H1 (cell line): ENCODE data around the gene GFRAL. TPM values are rescaled to one million over a fixed set of nuclear protein-coding genes. Genes with fewer than 3 reads are reported as not detected.

Experiments
- CTCF ChIA-PET: fragments of 300-600 bp; sonication (Branson Sonifier 250); formaldehyde crosslinking; loops from one replicate; lab custom pipeline; 2021; ENCODE audit not compliant: partially characterized antibody; lab: Charles Lee
- POLR2A ChIA-PET: fragments of 300-600 bp; sonication (Branson Sonifier 250); formaldehyde crosslinking; loops from one replicate; lab custom pipeline; 2021; ENCODE audit warnings: inconsistent platforms; ENCODE audit not compliant: partially characterized antibody; lab: Charles Lee
- DNase-seq, 2 experiments: peaks; one replicate each; pipeline versions ENCODE4 v3.0.0 to v3.0.0-alpha.2; 2010 to 2022; ENCODE audit warnings: low spot score in 2 of 2, low read depth in 1 of 2, mixed read lengths in 1 of 2
- FAIRE-seq: peaks from 2 replicates; lab custom pipeline; 2011; peaks lifted over from hg19 to GRCh38; lab: Jason Lieb, UNC
- H2AFZ ChIP-seq: 2 replicates; pipeline ENCODE4 v1.8.1; 2012; ENCODE audit warnings: low read length, inconsistent platforms
- H2AK5ac ChIP-seq: 2 replicates; pipeline ENCODE4 v1.6.1; 2013; ENCODE audit warnings: low read depth, low read length
- H2BK120ac ChIP-seq: replicated peaks from 2 replicates; pipeline ENCODE3; 2013; ENCODE audit warnings: low read depth, low read length, inconsistent platforms
- H2BK12ac ChIP-seq: 2 replicates; pipeline ENCODE4 v1.6.1; 2013; ENCODE audit warnings: low read depth, low read length
- H2BK15ac ChIP-seq: 2 replicates; pipeline ENCODE4 v1.6.1; 2013; ENCODE audit warnings: low read length
- H2BK20ac ChIP-seq: 2 replicates; pipeline ENCODE4 v1.6.1; 2013; ENCODE audit warnings: low read length
- H2BK5ac ChIP-seq: 2 replicates; pipeline ENCODE4 v1.6.1; 2013; ENCODE audit warnings: low read depth, low read length
- H3K14ac ChIP-seq: 2 replicates; pipeline ENCODE4 v1.6.1; 2013; ENCODE audit warnings: inconsistent platforms; ENCODE audit not compliant: insufficient read length
- H3K18ac ChIP-seq: 2 replicates; pipeline ENCODE4 v1.6.1; 2013; ENCODE audit warnings: low read length; ENCODE audit errors: extremely low read depth
- H3K23ac ChIP-seq: 2 replicates; pipeline ENCODE4 v1.6.1; 2013; ENCODE audit warnings: inconsistent platforms; ENCODE audit not compliant: insufficient read length
- H3K23me2 ChIP-seq: 2 replicates; pipeline ENCODE4 v1.6.1; 2013; ENCODE audit warnings: low read depth, low read length
- H3K27ac ChIP-seq: 2 replicates; pipeline ENCODE4 v1.6.1; 2011; ENCODE audit warnings: low read depth, low read length, inconsistent platforms
- H3K27me3 ChIP-seq, 4 experiments: replicated peaks in 1 of 4; 1 replicate in 1 of 4; 2 replicates in 3 of 4; pipeline versions ENCODE4 v1.6.1 to v1.8.1; 2011 to 2013; ENCODE audit warnings: low read length in 3 of 4, mild to moderate bottlenecking in 3 of 4, inconsistent platforms in 2 of 4, mixed read lengths in 2 of 4, moderate library complexity in 1 of 4; ENCODE audit not compliant: control insufficient read depth in 3 of 4, insufficient read depth in 3 of 4; ENCODE audit errors: extremely low read depth in 1 of 4
- H3K36me3 ChIP-seq, 4 experiments: 2 replicates each; pipeline versions ENCODE4 v1.6.1 to v1.8.1; 2011 to 2013; ENCODE audit warnings: mild to moderate bottlenecking in 4 of 4, low read length in 3 of 4, moderate library complexity in 2 of 4, control low read depth in 1 of 4, inconsistent platforms in 1 of 4; ENCODE audit not compliant: insufficient read depth in 4 of 4, control insufficient read depth in 2 of 4
- H3K4ac ChIP-seq: replicated peaks from 2 replicates; pipeline ENCODE3; 2013; ENCODE audit warnings: low read length, low read depth, mixed read lengths, inconsistent platforms; ENCODE audit not compliant: insufficient read length
- H3K4me1 ChIP-seq, 4 experiments: replicated peaks in 1 of 4; 1 replicate in 1 of 4; 2 replicates in 3 of 4; pipeline versions ENCODE4 v1.6.1 to v1.8.1; 2011 to 2013; ENCODE audit warnings: low read length in 3 of 4, inconsistent platforms in 2 of 4, mixed read lengths in 1 of 4; ENCODE audit not compliant: insufficient read depth in 4 of 4, control insufficient read depth in 3 of 4
- H3K4me2 ChIP-seq, 2 experiments: 2 replicates each; pipeline versions ENCODE4 v1.6.1 to v1.8.1; 2011 to 2013; ENCODE audit warnings: low read depth in 2 of 2, low read length in 2 of 2, control low read depth in 1 of 2, inconsistent platforms in 1 of 2, mild to moderate bottlenecking in 1 of 2; ENCODE audit not compliant: insufficient read depth in 1 of 2
- H3K4me3 ChIP-seq, 4 experiments: fragments of 200-600, 300-600 bp in 1 of 4; sonication (generic), shearing (Covaris generic), sonication (Bioruptor Twin) in 1 of 4; 2 replicates each; pipeline versions ENCODE4 v1.5.1 to v1.8.1; 2011 to 2016; ENCODE audit warnings: low read length in 4 of 4, low read depth in 3 of 4, control low read depth in 2 of 4, inconsistent platforms in 2 of 4, mild to moderate bottlenecking in 2 of 4, mixed read lengths in 1 of 4, moderate library complexity in 1 of 4; ENCODE audit not compliant: insufficient read depth in 2 of 4; ENCODE audit errors: extremely low read depth in 1 of 4
- H3K56ac ChIP-seq: replicated peaks from 2 replicates; pipeline ENCODE3; 2013; ENCODE audit warnings: low read depth, mild to moderate bottlenecking, mixed read lengths, low read length, inconsistent platforms; ENCODE audit not compliant: insufficient read length
- H3K79me1 ChIP-seq: 2 replicates; pipeline ENCODE4 v1.6.1; 2013; ENCODE audit warnings: low read depth, low read length, control low read depth
- H3K79me2 ChIP-seq, 2 experiments: 2 replicates each; pipeline versions ENCODE4 v1.6.1 to v1.8.1; 2012 to 2013; ENCODE audit warnings: low read length in 2 of 2, mild to moderate bottlenecking in 2 of 2, inconsistent platforms in 1 of 2; ENCODE audit not compliant: insufficient read depth in 2 of 2, control insufficient read depth in 1 of 2
- H3K9ac ChIP-seq, 4 experiments: replicated peaks in 1 of 4; 1 replicate in 1 of 4; 2 replicates in 3 of 4; pipeline versions ENCODE4 v1.6.1 to v1.8.1; 2011 to 2013; ENCODE audit warnings: low read depth in 3 of 4, low read length in 3 of 4, control low read depth in 2 of 4, mild to moderate bottlenecking in 2 of 4, moderate library complexity in 2 of 4, inconsistent platforms in 1 of 4; ENCODE audit errors: extremely low read depth in 1 of 4
- H3K9me3 ChIP-seq, 2 experiments: 2 replicates each; pipeline versions ENCODE4 v1.6.1 to v1.8.1; 2012 to 2013; ENCODE audit warnings: mild to moderate bottlenecking in 2 of 2, moderate library complexity in 2 of 2, control low read depth in 1 of 2, inconsistent platforms in 1 of 2, low read depth in 1 of 2, low read length in 1 of 2, mixed read lengths in 1 of 2; ENCODE audit not compliant: insufficient read depth in 2 of 2
- H4K20me1 ChIP-seq, 2 experiments: replicated peaks in 1 of 2; 2 replicates each; pipeline versions ENCODE3 to v1.8.1; 2011 to 2013; ENCODE audit warnings: inconsistent platforms in 2 of 2, low read length in 2 of 2, mild to moderate bottlenecking in 1 of 2; ENCODE audit not compliant: insufficient read depth in 2 of 2, control insufficient read depth in 1 of 2
- H4K5ac ChIP-seq: 2 replicates; pipeline ENCODE4 v1.6.1; 2013; ENCODE audit warnings: low read length, low read depth, mixed read lengths, inconsistent platforms; ENCODE audit not compliant: insufficient read length
- H4K8ac ChIP-seq: 2 replicates; pipeline ENCODE4 v1.8.0; 2013; ENCODE audit warnings: mild to moderate bottlenecking, moderate library complexity, low read length, inconsistent platforms; ENCODE audit not compliant: insufficient read depth; ENCODE audit errors: extremely low read depth
- H4K91ac ChIP-seq: replicated peaks from 2 replicates; pipeline ENCODE3; 2013; ENCODE audit warnings: low read length, mixed read lengths, inconsistent platforms; ENCODE audit not compliant: insufficient read length
- WGBS, 2 experiments: shearing (Covaris generic) in 1 of 2; methylation state at CpG; one replicate each; pipeline versions ENCODE4 v1.1.6 to v1.1.7; 2013 to 2015; ENCODE audit warnings: low lambda C conversion rate in 2 of 2, mixed read lengths in 2 of 2, inconsistent platforms in 1 of 2, low coverage in 1 of 2, missing lambda C conversion rate in 1 of 2; ENCODE audit not compliant: insufficient replicate concordance in 2 of 2, insufficient coverage in 1 of 2, insufficient read length in 1 of 2; ENCODE audit errors: extremely low coverage in 1 of 2, missing lambda C conversion rate in 1 of 2; 5-methylcytosine and 5-hydroxymethylcytosine counted together
- polyA plus RNA-seq, 7 experiments: library from polyadenylated mRNA; depleted of rRNA in 3 of 7; stranded (reverse) in 5 of 7; unstranded in 2 of 7; fragments of >200 nt in 5 of 7; fragments of 200-250 nt in 2 of 7; gene quantifications; 1 replicate in 5 of 7; 2 replicates in 1 of 7; 4 replicates in 1 of 7; pipeline versions ENCODE4 v1.2.1 to v1.2.3, GENCODE V29; 2011 to 2013; ENCODE audit warnings: missing spikeins in 2 of 7, mixed read lengths in 2 of 7
- total RNA-seq: library from RNA; stranded (reverse); fragmentation: NEBNext Ultra II Directional; extraction: Animal tissue kit (Norgen Biotek cat#: 25700); gene quantifications from 2 replicates; pipeline ENCODE4 v1.2.1, GENCODE V29; 2021

The GFRAL gene
- total and polyA plus RNA-seq, 2 of the 8 experiments (the other 6 are each of a cell fraction or from before 2014, with no cell fraction given), result not detected

- H4K5ac ChIP-seq, result no peak overlapping the region
- WGBS, 2 experiments, result 93% methylated on average over 7 of the region's 7 CpGs; no CpG with 5 or more reads in 1 of the 2 experiments
- H3K79me1 ChIP-seq, result no peaks in the 10 kb centered on the region
- no peaks in the 10 kb centered on the region for H3K27me3 ChIP-seq
- H2BK5ac ChIP-seq, result no peak overlapping the region
- H3K14ac ChIP-seq, result no peak overlapping the region
- H3K18ac ChIP-seq, result no peak overlapping the region
- no peaks in the 10 kb centered on the region for H3K23me2 ChIP-seq
- no peak overlapping the region for H2AFZ ChIP-seq
- CTCF ChIA-PET, result no interaction called here
- DNase-seq (no peak), FAIRE-seq (no peak)
- no peaks in the 10 kb centered on the region for H3K9me3 ChIP-seq
- H3K9ac ChIP-seq, result no peak overlapping the region
- H3K27ac ChIP-seq, result no peak overlapping the region
- no peaks in the 10 kb centered on the region for H4K20me1 ChIP-seq
- no peak overlapping the region for H2BK15ac ChIP-seq
- H3K56ac ChIP-seq, result no peak overlapping the region
- no peak overlapping the region for H2BK20ac ChIP-seq
- no peak overlapping the region for H4K91ac ChIP-seq
- no peak overlapping the region for H3K4ac ChIP-seq
- H3K23ac ChIP-seq, result no peak overlapping the region
- H2BK120ac ChIP-seq, result no peak overlapping the region
- no peak overlapping the region for H3K4me3 ChIP-seq
- no peaks in the 10 kb centered on the region; a peak in 1 of 8 replicates for H3K36me3 ChIP-seq
- H2BK12ac ChIP-seq, result no peak overlapping the region
- H3K79me2 ChIP-seq, result no peaks in the 10 kb centered on the region
- H3K4me2 ChIP-seq, result no peak overlapping the region
- no peak overlapping the region for H2AK5ac ChIP-seq
- POLR2A ChIA-PET, result no interaction called here
- no peaks in the 10 kb centered on the region for H3K4me1 ChIP-seq
- H4K8ac ChIP-seq, result no peak overlapping the region
Observed at GRCh38 chr6:55405474-55406235, 78.4 kb downstream of the GFRAL start.
